ENCODE data around the gene ITPA.
A peak's percentile ranks its signal among the peaks of the same experiment; 100 is the strongest.

ITPA gene

DNA sequence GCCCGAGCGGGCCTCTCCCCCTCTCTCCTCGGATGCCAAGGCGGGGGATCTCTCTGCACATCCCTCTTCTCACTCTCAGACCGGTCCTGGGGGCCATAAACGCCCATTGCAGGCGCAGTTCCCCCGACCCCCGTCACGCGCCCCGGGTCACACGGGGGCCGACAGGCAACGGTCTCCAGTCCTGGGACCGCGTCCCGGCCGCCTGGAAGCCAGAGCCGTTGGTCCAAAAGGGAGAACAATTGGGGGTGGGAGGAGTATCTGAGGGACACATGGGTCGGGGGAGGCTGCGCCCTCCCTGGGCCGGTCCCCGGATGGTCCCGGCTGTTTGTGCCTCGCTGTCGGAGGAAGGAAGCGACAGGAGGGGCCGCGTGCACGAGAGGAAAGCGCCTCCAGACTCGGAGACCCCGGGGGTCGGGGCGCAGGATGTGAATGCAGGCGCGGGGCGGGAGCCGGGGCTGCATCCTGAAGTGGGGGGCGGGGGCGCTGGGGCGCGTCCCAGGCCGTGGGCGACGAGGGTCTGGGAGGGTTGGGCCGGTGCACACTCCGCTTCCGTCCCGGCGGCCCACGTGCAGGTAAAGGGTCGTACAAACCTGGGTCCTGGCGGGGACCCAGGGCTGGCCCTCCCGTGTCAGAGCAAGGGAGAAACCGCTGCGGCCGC is 28.8 kb downstream of the ITPA start:
- H3K9me3 ChIP-seq (ENCODE audit: control insufficient read depth, insufficient read depth, low read length), result no peaks in the 10 kb centered on the region
- peaks cover 11% of the 10 kb centered on the region; the same call in 1 of the 2 replicates for H3K4me1 ChIP-seq (ENCODE audit: insufficient read depth, low read length)
- peak overlapping the region; percentile 77 for H3K9ac ChIP-seq (ENCODE audit: low read depth, low read length)
- no peaks in the 10 kb centered on the region; the same call in 1 of the 2 replicates for H3K36me3 ChIP-seq (ENCODE audit: insufficient read depth, low read length)

GRCh38 chr20:3238616-3239025 is 29.3 kb downstream of the ITPA start:
- no peaks in the 10 kb centered on the region; the same call in 1 of the 2 replicates for H3K36me3 ChIP-seq (ENCODE audit: insufficient read depth, low read length)
- peaks cover 11% of the 10 kb centered on the region; the same call in 1 of the 2 replicates for H3K4me1 ChIP-seq (ENCODE audit: insufficient read depth, low read length)
- H3K9me3 ChIP-seq (ENCODE audit: control insufficient read depth, insufficient read depth, low read length), result no peaks in the 10 kb centered on the region
- H3K9ac ChIP-seq (ENCODE audit: low read depth, low read length), result peak overlapping the region; percentile 77

- H3K9me3 ChIP-seq (ENCODE audit: control insufficient read depth, insufficient read depth, low read length), result no peaks in the 10 kb centered on the region
- H3K9ac ChIP-seq (ENCODE audit: low read depth, low read length), result peak within 1 kb of the TSS; percentile 77
- no peaks in the 10 kb centered on the region for H3K36me3 ChIP-seq (ENCODE audit: insufficient read depth, low read length)
- peaks cover 11% of the 10 kb centered on the region; the same call in 1 of the 2 replicates for H3K4me1 ChIP-seq (ENCODE audit: insufficient read depth, low read length)
Measured at GRCh38 chr20:3239026-3239866, 29.9 kb downstream of the ITPA start, which contains the start of gene SLC4A11. TSS of gene SLC4A11 (minus strand) at chr20:3239190. CDS start at chr20:3239137, 53 bp downstream.

- Histone ChIP-seq H3K4me1 (ENCODE audit: insufficient read depth, low read length) (peaks cover 11% of the 10 kb centered on the region; the same call in 1 of the 2 replicates), H3K9me3 (ENCODE audit: control insufficient read depth, insufficient read depth, low read length) (no peaks in the 10 kb centered on the region), H3K36me3 (ENCODE audit: insufficient read depth, low read length) (no peaks in the 10 kb centered on the region), H3K9ac (ENCODE audit: low read depth, low read length) (peak overlapping the region; percentile 77)
Measured at GRCh38 chr20:3239867-3240775, 30.8 kb downstream of the ITPA start.

DNA sequence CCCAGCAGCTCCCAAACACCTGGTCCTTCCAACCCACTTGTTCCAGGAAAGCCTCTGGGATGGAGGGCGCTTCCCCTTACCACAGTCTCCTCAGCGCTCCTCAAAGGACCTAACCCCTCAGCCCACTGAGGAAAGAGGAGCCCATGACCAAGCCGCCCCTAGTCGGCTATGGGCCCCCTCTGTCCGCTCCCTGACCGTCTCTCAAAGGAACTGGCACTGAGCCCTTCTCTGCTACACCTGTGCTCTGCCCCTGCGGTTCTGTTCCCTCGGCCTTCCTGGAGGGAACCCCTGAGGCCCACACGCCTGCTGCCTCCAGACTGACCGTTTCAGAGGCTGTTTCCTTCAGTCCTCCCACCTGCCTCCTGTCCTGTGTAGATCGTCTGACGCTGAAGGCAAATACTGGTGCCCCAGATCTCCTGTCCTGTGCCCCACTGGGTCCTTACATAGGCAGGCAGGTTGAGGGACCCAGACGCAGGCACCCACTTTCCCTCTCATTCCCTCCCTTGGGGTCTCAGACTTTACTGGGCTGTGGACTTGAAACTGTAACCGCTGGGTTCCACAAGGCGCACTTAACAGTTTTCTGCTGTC is 31.6 kb downstream of the ITPA start:
- Histone ChIP-seq H3K9me3 (ENCODE audit: control insufficient read depth, insufficient read depth, low read length) (no peaks in the 10 kb centered on the region), H3K36me3 (ENCODE audit: insufficient read depth, low read length) (no peaks in the 10 kb centered on the region), H3K4me1 (ENCODE audit: insufficient read depth, low read length) (peaks cover 11% of the 10 kb centered on the region; the same call in 1 of the 2 replicates), H3K9ac (ENCODE audit: low read depth, low read length) (peak overlapping the region; percentile 77)

DNA sequence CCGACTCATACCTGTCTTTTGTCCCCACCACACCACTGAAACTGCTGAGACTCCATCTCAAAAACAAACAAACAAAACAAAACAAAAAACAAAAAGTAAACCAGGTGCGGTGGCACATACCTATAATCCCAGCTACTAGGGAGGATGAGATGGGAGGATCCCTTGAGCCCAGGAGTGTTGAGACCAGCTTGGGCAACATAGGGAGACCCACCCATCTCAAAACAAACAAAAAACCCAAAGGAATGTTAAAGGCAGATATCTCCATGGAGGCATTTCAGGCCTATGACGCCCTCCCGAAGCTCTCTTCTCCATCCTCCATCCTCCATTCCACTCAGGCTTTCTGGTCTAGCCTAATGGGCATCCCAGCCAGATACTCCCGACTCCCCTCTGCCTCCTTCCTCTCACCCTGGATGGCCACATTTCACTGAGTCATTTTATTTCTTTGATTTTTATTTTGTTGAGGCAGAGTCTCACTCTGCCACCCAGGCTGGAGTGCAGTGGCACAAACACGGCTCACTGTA is 32.9 kb downstream of the ITPA start:
- Histone ChIP-seq H3K9me3 (ENCODE audit: control insufficient read depth, insufficient read depth, low read length) (no peaks in the 10 kb centered on the region), H3K9ac (ENCODE audit: low read depth, low read length) (no peak overlapping the region), H3K4me1 (ENCODE audit: insufficient read depth, low read length) (peaks cover 6% of the 10 kb centered on the region; the same call in 1 of the 2 replicates), H3K36me3 (ENCODE audit: insufficient read depth, low read length) (no peaks in the 10 kb centered on the region)

DNA sequence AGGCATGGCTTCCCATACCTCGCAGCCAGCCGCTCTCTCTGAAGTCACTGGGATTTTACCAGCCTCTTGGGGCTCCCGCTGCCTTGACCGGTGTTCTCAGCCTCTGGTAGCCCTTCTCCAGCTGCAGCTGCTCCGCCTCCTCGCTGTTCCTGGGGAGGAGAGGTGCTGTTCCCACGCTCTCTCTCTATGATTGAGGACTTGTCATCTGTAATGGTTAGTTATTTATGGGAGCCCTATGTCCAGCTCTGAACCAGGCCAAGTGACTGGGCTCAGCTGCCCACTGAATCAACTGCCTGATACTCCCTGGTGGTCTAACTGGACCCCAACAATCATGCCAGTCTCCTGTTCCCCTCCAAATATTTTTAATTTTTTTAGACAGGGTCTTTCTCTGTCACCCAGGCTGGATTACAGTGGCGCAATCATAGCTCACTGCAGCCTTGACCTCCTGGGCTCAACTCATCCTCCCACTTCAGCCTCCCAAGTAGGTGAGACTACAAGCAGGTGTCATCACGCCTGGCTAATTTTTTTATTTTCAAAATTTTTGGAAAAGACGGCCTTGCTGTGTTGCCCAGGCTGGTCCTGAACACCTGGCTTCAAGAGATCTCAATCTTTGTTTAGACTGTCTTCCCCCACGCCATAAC is 34.5 kb downstream of the ITPA start:
- Histone ChIP-seq H3K9ac (ENCODE audit: low read depth, low read length) (no peak overlapping the region), H3K36me3 (ENCODE audit: insufficient read depth, low read length) (no peaks in the 10 kb centered on the region), H3K4me1 (ENCODE audit: insufficient read depth, low read length) (peaks cover 5% of the 10 kb centered on the region; the same call in 1 of the 2 replicates), H3K9me3 (ENCODE audit: control insufficient read depth, insufficient read depth, low read length) (no peaks in the 10 kb centered on the region)

DNA sequence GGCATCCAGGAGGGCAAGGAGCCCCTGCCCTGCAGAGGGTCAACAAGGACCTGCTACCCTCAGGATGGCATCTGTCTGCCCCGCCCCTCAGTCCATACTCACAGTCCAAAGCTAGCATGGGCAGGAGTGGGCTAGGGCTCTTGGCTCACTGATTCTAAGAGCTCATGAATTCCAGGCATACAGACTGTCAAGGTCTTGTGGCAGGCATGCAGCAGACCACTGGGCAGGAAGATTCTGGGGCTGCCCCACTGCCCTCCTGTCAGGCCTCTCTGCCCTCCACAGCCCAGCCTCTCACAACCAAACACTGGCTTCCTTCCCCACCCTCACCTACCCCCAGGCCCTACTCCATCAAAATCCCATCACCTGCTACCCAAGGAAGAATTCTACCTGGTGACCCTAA is 35.3 kb downstream of the ITPA start:
- Histone ChIP-seq H3K9ac (ENCODE audit: low read depth, low read length) (no peak overlapping the region), H3K9me3 (ENCODE audit: control insufficient read depth, insufficient read depth, low read length) (no peaks in the 10 kb centered on the region), H3K4me1 (ENCODE audit: insufficient read depth, low read length) (peaks cover 8% of the 10 kb centered on the region; the same call in 1 of the 2 replicates), H3K36me3 (ENCODE audit: insufficient read depth, low read length) (no peaks in the 10 kb centered on the region)

DNA sequence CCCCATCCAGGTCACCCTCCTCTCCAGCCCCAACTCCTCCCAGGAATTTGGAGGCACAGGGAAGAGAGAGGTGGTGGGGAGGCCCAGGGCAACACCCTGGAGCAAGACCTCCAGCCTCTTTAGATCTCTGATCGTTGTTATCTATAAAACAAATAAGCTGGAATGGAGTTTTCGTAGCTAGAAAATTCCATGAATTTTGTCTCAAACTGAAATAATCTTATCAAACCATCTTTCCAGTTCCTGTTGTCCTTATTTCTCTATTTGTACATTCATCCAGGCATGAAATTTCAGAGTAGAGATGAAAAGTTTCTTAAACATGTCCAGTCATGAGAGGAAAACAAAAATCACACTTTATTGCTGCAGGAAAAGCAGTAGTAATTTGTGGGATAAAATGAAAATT is 35.9 kb downstream of the ITPA start:
- H3K9me3 ChIP-seq (ENCODE audit: control insufficient read depth, insufficient read depth, low read length), result no peaks in the 10 kb centered on the region
- H3K4me1 ChIP-seq (ENCODE audit: insufficient read depth, low read length), result peaks cover 11% of the 10 kb centered on the region; the same call in 1 of the 2 replicates

DNA sequence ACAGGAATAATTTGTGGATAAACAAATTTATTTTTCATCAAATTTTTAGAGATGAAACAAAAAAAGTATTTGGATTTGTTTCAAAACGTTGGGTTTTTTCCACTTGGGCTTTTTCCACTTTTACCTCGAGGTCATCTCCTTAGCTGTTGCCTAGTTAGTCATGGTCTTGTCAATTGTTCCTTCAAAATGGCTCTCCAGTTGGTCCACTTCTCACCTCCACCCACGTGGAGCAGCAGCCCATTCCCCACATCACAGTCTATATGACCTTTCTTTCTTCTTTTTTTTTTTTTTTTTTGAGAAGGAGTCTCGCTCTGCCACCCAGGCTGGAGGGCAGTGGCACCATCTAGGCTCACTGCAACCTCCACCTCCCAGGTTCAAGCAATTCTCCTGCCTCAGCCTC is 36.4 kb downstream of the ITPA start:
- H3K9me3 ChIP-seq (ENCODE audit: control insufficient read depth, insufficient read depth, low read length), result no peaks in the 10 kb centered on the region
- no peak overlapping the region for H3K9ac ChIP-seq (ENCODE audit: low read depth, low read length)
- H3K36me3 ChIP-seq (ENCODE audit: insufficient read depth, low read length), result no peaks in the 10 kb centered on the region
- H3K4me1 ChIP-seq (ENCODE audit: insufficient read depth, low read length), result peaks cover 11% of the 10 kb centered on the region; the same call in 1 of the 2 replicates

More for the DNA sequence above, 35.9 kb downstream of the ITPA start:
- no peak overlapping the region for H3K9ac ChIP-seq (ENCODE audit: low read depth, low read length)
- no peaks in the 10 kb centered on the region for H3K36me3 ChIP-seq (ENCODE audit: insufficient read depth, low read length)

DNA sequence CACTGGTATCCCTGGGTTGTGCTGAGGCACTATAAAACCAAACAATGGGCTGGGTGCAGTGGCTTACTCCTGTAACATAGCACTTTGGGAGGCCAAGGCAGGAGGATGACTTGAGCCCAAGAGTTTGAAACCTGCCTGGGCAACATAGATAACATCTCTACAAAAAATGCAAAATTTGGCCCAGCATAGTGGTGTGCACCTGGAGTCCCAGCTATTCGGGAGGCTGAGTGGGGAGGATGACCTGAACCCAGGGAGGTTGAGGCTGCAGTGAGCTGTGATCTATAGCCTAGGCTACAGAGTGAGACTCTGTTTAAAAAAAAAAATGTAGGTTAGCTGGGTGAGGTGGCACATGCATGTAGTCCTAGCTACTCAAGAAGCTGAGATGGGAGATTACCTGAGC is 37.4 kb downstream of the ITPA start:
- Histone ChIP-seq H3K9me3 (ENCODE audit: control insufficient read depth, insufficient read depth, low read length) (no peaks in the 10 kb centered on the region), H3K9ac (ENCODE audit: low read depth, low read length) (no peak overlapping the region), H3K4me1 (ENCODE audit: insufficient read depth, low read length) (peaks cover 10% of the 10 kb centered on the region; the same call in 1 of the 2 replicates), H3K36me3 (ENCODE audit: insufficient read depth, low read length) (no peaks in the 10 kb centered on the region)

- H3K36me3 ChIP-seq (ENCODE audit: insufficient read depth, low read length), result no peaks in the 10 kb centered on the region
- no peaks in the 10 kb centered on the region for H3K9me3 ChIP-seq (ENCODE audit: control insufficient read depth, insufficient read depth, low read length)
- peaks cover 10% of the 10 kb centered on the region; the same call in 1 of the 2 replicates for H3K4me1 ChIP-seq (ENCODE audit: insufficient read depth, low read length)
- no peak overlapping the region for H3K9ac ChIP-seq (ENCODE audit: low read depth, low read length)
Measured at GRCh38 chr20:3247638-3248037, 38.3 kb downstream of the ITPA start.
